Measurements from ENCODE around the gene CRKL. TPM values are rescaled to one million over a fixed set of nuclear protein-coding genes. Genes with fewer than 3 reads are reported as not detected.

The CRKL gene
- total RNA-seq, 1 experiment from 2014 or later, result 106 TPM

DNA sequence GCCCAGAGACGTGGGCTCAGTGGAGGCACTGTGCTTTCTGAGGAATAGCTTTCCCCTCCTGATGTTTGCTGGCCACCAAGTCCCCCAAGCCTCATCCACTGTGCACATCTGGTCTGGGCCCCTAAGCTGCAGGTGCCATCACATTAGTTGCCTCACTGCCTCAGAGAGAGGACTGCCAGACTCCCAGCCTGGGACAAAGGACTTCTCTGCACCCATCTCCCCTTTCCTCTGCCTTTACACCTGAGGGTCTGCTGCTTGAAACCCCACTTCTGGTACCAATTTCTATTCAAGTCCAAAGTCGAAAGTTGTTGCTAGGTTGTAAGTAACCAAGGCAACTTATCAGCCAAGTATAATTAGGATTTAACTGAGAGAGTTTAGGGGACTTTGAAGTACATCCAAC is 61.2 kb downstream of the CRKL start:
- no peak overlapping the region for H3K14ac ChIP-seq (ENCODE audit: insufficient read depth, low read length)
- no peak overlapping the region for H3K18ac ChIP-seq (ENCODE audit: insufficient read length, low read depth, low read length)
- no peak overlapping the region for H2BK20ac ChIP-seq (ENCODE audit: low read depth, low read length, poor library complexity, severe bottlenecking)
- H3K4me2 ChIP-seq (ENCODE audit: insufficient read depth, insufficient read length, low read length), result no peak overlapping the region
- H3K9me3 ChIP-seq (ENCODE audit: control insufficient read depth, low read depth, low read length), result no peaks in the 10 kb centered on the region
- peaks cover 13 to 15% of the 10 kb centered on the region in 2 experiments for H3K9me3 Mint-ChIP-seq
- TF ChIP-seq, protein P1, sequence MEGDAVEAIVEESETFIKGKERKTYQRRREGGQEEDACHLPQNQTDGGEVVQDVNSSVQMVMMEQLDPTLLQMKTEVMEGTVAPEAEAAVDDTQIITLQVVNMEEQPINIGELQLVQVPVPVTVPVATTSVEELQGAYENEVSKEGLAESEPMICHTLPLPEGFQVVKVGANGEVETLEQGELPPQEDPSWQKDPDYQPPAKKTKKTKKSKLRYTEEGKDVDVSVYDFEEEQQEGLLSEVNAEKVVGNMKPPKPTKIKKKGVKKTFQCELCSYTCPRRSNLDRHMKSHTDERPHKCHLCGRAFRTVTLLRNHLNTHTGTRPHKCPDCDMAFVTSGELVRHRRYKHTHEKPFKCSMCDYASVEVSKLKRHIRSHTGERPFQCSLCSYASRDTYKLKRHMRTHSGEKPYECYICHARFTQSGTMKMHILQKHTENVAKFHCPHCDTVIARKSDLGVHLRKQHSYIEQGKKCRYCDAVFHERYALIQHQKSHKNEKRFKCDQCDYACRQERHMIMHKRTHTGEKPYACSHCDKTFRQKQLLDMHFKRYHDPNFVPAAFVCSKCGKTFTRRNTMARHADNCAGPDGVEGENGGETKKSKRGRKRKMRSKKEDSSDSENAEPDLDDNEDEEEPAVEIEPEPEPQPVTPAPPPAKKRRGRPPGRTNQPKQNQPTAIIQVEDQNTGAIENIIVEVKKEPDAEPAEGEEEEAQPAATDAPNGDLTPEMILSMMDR (conservative IDR thresholded peaks at IDR 0.05), result no peak
- no peak overlapping the region for H4K8ac ChIP-seq (replicated peaks; ENCODE audit: insufficient read length, low read depth, low read length)
- no peak overlapping the region for H3T11ph ChIP-seq (ENCODE audit: low read length)
- no peak overlapping the region for H3K56ac ChIP-seq (ENCODE audit: insufficient read length, low read depth, low read length)
- H3K27ac ChIP-seq (ENCODE audit: insufficient read length, low read depth, low read length), result no peak overlapping the region
- H3K4me1 Mint-ChIP-seq, result peaks cover 30 to 35% of the 10 kb centered on the region in 2 experiments
- WGBS (ENCODE audit: extremely low coverage, insufficient read length, low lambda C conversion rate), result no CpG with 5 or more reads among the region's 2 CpGs
- peaks cover 14% of the 10 kb centered on the region for H3K23me2 ChIP-seq (ENCODE audit: insufficient read length, low read depth, low read length, poor library complexity, severe bottlenecking)
- 0 out of 2 replicates have a peak, but pooled peaks cover 2% of the 10 kb centered on the region for H3K4me1 ChIP-seq (ENCODE audit: insufficient read depth, low read length)
- peaks cover 0 to 8% (median 4%) of the 10 kb centered on the region in 3 experiments; a peak in 4 of 7 replicates for H3K36me3 Mint-ChIP-seq (ENCODE audit: insufficient read depth in 1 of 3, low read depth in 3 of 3)
- H2BK120ac ChIP-seq (ENCODE audit: low read depth, low read length, poor library complexity, severe bottlenecking), result no peak overlapping the region
- no peaks in the 10 kb centered on the region for H3K79me2 ChIP-seq (ENCODE audit: insufficient read depth, low read length)
- H4K5ac ChIP-seq (ENCODE audit: insufficient read length, low read depth, low read length), result no peak overlapping the region
- H4K20me1 ChIP-seq (ENCODE audit: control insufficient read depth, insufficient read depth, insufficient read length), result no peaks in the 10 kb centered on the region
- peaks cover 66% of the 10 kb centered on the region for H3K27me3 Mint-ChIP-seq (ENCODE audit: low read depth)
- no peak overlapping the region for H4K91ac ChIP-seq (ENCODE audit: insufficient read length, low read depth, low read length)
- DNase-seq, result no peak
- no peak overlapping the region for H3K23ac ChIP-seq (ENCODE audit: insufficient read length, low read depth, low read length)
- H2BK15ac ChIP-seq (ENCODE audit: low read depth, low read length), result no peak overlapping the region
- H3K9ac ChIP-seq (ENCODE audit: extremely low read depth, insufficient read length, low read length), result no peak overlapping the region
- no peak overlapping the region for H2BK12ac ChIP-seq (ENCODE audit: insufficient read length, low read depth, low read length)
- H3K4me3 Mint-ChIP-seq, result no peak overlapping the region; a peak in 1 of 5 replicates
- H2BK5ac ChIP-seq (ENCODE audit: insufficient read length, low read length), result no peak overlapping the region
- no peak overlapping the region for H2AFZ ChIP-seq (ENCODE audit: low read length)
- no peak overlapping the region for H2AK5ac ChIP-seq (ENCODE audit: insufficient read length, low read length)
- no peak overlapping the region for H3K4ac ChIP-seq (ENCODE audit: low read depth, low read length)
- no peaks in the 10 kb centered on the region for H3K79me1 ChIP-seq (ENCODE audit: insufficient read depth, low read depth, low read length, poor library complexity, severe bottlenecking)
- H3K27me3 ChIP-seq (ENCODE audit: insufficient read depth, low read length), result no peaks in the 10 kb centered on the region; the same call in 1 of the 2 replicates
- H3K27ac Mint-ChIP-seq, result no peak overlapping the region; a peak in 1 of 7 replicates
